ENCODE measurements around the gene SLC46A1. TPM values are rescaled to one million over a fixed set of nuclear protein-coding genes. Genes with fewer than 3 reads are reported as not detected.

Gene SLC46A1
- total and polyA plus RNA-seq, 2 of the 13 experiments (the other 11 are each of a cell fraction or from before 2014, with no cell fraction given) = 19.6 to 22.6 TPM

DNA sequence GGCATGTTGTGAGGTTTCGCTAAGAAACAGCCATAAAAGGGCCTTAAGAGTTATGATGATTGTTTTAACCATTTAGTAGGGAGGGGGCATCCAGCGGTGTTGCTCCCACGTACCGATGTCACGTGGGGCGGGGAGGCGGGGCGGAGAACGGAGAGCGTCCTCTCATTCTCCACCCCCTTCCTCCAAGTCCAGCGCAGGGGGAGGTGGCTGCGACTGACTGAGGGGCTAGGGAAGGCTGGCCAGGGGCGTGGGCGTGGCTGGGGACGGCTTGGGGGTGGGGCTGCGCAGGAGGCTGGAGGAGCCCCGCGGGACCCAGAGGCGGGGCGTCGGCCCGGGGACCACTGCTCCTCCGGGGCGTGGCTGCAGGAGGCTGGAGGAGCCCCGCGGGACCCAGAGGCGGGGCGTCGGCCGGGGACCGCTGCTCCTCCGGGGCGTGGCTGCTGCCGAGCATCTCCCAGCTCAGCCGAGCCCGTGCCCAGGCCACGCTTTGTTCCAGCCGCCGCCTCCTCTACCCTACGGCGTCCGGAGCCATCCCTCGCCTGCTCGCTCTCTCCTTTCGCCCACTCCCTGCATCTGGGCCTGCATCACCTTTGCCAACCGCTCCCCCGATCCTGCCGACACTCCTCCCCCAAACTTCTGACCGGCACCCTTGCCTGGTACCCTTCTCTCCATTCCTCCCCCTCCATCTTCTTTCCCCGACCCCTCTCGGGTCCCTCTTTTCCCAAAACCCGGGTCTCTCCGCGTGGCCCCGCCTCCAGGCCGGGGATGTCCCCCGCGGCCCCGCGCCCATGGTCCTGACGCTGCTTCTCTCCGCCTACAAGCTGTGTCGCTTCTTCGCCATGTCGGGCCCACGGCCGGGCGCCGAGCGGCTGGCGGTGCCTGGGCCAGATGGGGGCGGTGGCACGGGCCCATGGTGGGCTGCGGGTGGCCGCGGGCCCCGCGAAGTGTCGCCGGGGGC is 34.5 kb downstream of the SLC46A1 start, which contains the start of gene SARM1 (continued):
- TF ChIP-seq, protein P1, sequence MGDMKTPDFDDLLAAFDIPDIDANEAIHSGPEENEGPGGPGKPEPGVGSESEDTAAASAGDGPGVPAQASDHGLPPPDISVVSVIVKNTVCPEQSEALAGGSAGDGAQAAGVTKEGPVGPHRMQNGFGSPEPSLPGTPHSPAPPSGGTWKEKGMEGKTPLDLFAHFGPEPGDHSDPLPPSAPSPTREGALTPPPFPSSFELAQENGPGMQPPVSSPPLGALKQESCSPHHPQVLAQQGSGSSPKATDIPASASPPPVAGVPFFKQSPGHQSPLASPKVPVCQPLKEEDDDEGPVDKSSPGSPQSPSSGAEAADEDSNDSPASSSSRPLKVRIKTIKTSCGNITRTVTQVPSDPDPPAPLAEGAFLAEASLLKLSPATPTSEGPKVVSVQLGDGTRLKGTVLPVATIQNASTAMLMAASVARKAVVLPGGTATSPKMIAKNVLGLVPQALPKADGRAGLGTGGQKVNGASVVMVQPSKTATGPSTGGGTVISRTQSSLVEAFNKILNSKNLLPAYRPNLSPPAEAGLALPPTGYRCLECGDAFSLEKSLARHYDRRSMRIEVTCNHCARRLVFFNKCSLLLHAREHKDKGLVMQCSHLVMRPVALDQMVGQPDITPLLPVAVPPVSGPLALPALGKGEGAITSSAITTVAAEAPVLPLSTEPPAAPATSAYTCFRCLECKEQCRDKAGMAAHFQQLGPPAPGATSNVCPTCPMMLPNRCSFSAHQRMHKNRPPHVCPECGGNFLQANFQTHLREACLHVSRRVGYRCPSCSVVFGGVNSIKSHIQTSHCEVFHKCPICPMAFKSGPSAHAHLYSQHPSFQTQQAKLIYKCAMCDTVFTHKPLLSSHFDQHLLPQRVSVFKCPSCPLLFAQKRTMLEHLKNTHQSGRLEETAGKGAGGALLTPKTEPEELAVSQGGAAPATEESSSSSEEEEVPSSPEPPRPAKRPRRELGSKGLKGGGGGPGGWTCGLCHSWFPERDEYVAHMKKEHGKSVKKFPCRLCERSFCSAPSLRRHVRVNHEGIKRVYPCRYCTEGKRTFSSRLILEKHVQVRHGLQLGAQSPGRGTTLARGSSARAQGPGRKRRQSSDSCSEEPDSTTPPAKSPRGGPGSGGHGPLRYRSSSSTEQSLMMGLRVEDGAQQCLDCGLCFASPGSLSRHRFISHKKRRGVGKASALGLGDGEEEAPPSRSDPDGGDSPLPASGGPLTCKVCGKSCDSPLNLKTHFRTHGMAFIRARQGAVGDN (CRISPR knock-in tag; IDR thresholded peaks at IDR 0.05) = peak; percentile 53
- TF ChIP-seq BRF2 (CRISPR knock-in tag; IDR thresholded peaks at IDR 0.05) (no peak), ZSCAN31 (CRISPR knock-in tag; IDR thresholded peaks at IDR 0.05; ENCODE audit: low read depth) (peak; percentile 26; the same call in 1 of the 2 replicates), ZNF768 (CRISPR knock-in tag; IDR thresholded peaks at IDR 0.05) (peak; percentile 37; the same call in 1 of the 2 replicates), HNF4G (IDR thresholded peaks at IDR 0.05; ENCODE audit: borderline replicate concordance, low read depth, low read length) (no peak), HNF4G (CRISPR knock-in tag; IDR thresholded peaks at IDR 0.05; ENCODE audit: borderline replicate concordance, low read depth) (no peak), ZBTB10 (CRISPR knock-in tag; IDR thresholded peaks at IDR 0.05; ENCODE audit: borderline replicate concordance) (no peak), GTF3A (CRISPR knock-in tag; conservative IDR thresholded peaks at IDR 0.05) (no peak; the same call in 1 of the 2 replicates), ZBTB2 (CRISPR knock-in tag; IDR thresholded peaks at IDR 0.05; ENCODE audit: low read depth) (no peak), POLR2AphosphoS5 (IDR thresholded peaks at IDR 0.05; ENCODE audit: low read depth, low read length) (0 out of 2 replicates have a peak, but pooled peaks have one; percentile 40), ZNF556 (CRISPR knock-in tag; IDR thresholded peaks at IDR 0.05; ENCODE audit: borderline replicate concordance) (0 out of 2 replicates have a peak, but pooled peaks have one; percentile 25), ZNF496 (CRISPR knock-in tag; IDR thresholded peaks at IDR 0.05; ENCODE audit: insufficient replicate concordance) (no peak), IRF2 (CRISPR knock-in tag; IDR thresholded peaks at IDR 0.05) (0 out of 2 replicates have a peak, but pooled peaks have one; percentile 11)
- TF ChIP-seq, protein P2, sequence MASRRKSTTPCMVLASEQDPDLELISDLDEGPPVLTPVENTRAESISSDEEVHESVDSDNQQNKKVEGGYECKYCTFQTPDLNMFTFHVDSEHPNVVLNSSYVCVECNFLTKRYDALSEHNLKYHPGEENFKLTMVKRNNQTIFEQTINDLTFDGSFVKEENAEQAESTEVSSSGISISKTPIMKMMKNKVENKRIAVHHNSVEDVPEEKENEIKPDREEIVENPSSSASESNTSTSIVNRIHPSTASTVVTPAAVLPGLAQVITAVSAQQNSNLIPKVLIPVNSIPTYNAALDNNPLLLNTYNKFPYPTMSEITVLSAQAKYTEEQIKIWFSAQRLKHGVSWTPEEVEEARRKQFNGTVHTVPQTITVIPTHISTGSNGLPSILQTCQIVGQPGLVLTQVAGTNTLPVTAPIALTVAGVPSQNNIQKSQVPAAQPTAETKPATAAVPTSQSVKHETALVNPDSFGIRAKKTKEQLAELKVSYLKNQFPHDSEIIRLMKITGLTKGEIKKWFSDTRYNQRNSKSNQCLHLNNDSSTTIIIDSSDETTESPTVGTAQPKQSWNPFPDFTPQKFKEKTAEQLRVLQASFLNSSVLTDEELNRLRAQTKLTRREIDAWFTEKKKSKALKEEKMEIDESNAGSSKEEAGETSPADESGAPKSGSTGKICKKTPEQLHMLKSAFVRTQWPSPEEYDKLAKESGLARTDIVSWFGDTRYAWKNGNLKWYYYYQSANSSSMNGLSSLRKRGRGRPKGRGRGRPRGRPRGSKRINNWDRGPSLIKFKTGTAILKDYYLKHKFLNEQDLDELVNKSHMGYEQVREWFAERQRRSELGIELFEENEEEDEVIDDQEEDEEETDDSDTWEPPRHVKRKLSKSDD (CRISPR knock-in tag; IDR thresholded peaks at IDR 0.05; ENCODE audit: low read depth) = no peak
